NCI-H2227 treated with DMSO at 0.1 percent for 48 hours (cell line): Measurements from ENCODE around the gene TBL1X.
"Not testable (repeated sequence)": the region's sequence is repeated elsewhere in the genome, so short reads cannot be mapped to it uniquely, and the experiment has no call there.

Source experiments
- DNase-seq: peaks from one replicate; lab custom pipeline; 2025; lab: John Stamatoyannopoulos, UW

TBL1X gene

DNA sequence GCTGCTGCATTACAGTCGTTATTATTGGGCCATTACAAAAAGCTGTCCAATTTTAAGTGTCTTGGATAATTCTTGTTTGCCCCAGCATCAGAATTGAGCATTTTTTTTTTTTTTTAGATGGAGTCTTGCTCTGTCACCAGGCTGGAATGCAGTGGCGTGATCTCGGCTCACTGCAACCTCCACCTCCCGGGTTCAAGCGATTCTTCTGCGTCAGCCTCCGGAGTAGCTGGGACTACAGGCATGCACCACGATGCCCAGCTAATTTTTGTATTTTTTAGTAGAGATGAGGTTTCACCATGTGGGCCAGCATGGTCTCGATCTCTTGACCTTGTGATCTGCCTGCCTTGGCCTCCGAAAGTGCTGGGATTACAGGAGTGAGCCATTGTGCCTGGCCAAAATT, 71.3 kb downstream of the TBL1X start:
- not testable (repeated sequence) for DNase-seq

- no peak for DNase-seq
These were observed 72.9 kb downstream of the TBL1X start for GRCh38 chrX:9537781-9538180.

DNA sequence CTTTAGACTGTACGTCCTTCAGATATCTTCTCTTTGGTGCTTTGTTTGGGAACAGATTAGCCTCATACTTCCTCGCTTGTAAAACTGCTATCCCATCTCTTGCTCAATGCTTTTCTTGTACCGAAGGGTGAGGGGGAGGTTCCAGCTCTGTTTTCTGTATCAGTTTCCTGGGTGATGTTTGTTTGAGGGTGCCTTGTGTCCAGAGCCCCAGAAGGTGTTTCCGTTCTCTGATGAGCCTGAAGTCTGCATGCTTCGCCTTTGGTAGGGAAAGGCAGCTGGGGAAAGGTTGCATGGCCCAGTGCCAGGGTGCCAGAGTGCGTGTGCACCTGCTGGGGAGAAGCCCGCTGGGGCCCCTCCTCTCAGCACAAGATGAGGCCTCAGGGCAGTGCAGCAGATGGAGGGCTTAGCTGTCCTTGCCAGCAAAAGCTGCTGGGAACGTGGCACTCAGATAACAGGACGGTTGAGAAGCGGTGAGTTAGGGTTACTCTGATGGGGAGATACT, 73.7 kb downstream of the TBL1X start:
- DNase-seq, result no peak

GRCh38 chrX:9539605-9540387, 74.9 kb downstream of the TBL1X start:
- DNase-seq, result no peak

DNA sequence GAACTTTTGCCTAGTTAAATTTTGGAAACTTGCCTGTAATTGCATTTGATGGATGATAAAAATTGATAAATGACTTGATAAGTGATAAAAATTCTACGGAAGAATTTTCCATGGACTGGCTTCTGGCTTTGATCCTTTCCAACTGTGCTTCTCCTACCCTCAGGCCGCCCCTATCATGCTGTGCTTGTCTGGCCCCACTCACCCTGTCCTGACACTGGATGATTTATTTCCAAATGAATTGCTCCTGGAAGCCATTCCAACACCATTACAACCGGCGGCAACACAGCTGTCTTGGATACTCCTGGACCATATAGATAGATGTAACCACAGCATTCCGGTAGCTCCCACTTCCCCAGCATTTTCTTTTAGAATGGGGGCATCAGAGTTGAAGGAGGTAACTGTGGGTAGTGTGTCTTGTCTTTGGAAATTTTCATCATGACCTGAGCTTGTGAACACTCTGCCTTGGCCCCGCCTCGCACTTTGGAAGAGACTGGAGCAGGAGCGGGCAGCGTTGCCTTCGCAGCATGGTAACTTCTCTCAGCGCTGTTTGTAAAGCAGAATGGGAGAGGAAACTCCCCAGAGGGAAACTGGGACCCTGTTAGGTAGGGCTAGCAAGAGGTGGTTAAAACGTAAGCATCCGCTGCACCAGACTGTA, 77.4 kb downstream of the TBL1X start:
- DNase-seq, result no peak

DNA sequence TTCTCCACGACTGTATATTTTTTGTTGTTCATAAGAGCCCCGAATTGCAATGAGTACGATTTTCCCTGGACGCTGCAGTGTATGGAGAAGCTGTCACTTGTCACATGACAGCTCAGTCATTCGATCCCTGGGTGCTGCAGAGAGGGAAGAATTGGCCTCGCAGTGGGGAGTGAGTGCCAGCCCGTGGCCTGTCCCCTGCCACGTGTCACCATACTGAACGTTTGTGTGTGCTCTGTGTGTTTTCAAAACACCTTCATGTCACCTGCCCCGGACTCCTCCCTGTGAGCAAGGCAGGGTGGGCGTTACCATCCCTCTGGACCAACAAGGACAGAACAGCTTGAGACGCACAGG, 77.9 kb downstream of the TBL1X start:
- no peak for DNase-seq

- DNase-seq, result no peak
These were observed 90.5 kb downstream of the TBL1X start for GRCh38 chrX:9555354-9555753.

DNA sequence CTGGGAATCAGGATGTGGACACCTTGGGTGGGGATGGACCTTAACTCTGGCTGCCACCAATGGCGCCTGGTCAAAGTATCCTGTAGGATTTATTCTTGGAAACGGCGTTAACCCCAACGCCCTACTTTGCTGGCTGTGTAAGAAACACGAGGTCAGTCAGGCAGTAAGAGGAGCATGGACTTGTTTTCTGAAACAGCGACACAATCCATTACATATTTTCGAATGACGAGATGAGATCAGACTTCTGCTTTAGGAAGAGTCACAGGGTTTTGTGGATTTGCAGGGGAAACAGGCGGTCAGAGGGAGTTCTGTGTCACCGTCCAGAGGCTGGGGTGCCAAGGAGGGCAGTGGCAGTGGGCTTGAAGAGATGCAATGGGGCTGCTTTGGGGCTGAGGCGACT, 92.2 kb downstream of the TBL1X start:
- no peak for DNase-seq

DNA sequence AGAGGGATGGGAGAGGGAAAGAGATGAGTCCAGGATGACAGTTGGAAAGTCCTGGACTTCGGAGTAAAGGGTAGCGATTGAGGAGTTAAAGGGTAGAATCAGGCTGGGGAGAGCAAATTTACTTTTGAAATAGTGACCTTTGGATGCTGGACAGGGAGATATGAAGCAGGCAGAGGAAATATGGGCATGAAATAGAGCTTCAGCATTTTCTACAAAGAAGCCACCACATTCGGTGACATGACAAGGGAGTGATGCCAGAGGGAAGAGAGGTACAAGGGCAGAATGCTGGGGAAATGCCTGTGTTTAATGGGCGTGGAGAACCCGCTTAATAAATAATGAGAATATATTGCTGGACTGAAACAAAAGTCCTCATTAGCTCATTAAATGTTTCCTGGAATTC, 92.7 kb downstream of the TBL1X start:
- DNase-seq, result no peak

- no peak for DNase-seq
These were observed 93.8 kb downstream of the TBL1X start for GRCh38 chrX:9558615-9559014.

DNA sequence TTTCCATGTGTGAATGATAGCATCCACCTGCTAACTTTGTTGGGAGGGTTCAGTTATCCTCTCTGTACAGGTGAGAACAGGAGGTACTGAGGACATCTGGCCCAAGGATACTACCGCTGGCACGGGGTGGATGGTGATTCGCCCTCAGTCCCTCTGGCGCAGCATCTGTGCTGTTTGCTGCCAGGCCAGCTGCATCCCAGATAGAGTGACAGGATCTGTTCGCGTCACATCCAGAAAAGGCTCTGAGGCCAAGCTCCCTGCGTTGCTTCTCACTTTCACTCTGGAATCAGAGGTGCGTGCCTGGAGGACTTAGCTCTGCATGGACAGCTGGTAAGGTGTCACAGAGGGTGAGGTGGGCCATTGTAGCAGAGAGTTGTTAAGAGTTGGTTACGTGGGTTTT, 95.4 kb downstream of the TBL1X start:
- DNase-seq, result no peak

- DNase-seq, result no peak
These were observed 96.3 kb downstream of the TBL1X start for GRCh38 chrX:9561199-9561598.

DNA sequence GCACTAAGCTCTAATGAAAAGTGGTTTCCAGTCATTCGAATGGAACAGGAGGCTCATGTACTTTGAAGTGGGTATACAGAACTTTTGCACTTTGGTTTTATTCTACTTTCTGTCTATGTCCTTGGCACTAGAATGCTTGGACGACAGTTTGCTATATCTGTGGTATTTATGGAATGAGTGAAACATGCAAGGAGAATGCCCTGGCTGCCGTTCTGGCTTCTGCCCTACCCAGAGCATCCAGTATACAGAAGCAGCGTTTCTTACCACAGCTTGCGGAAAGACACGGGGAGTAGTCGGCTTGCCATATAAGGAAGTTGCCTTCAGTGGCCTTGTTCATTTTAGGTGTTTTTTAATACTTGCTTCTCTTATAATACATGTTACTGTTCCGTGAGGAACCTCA, 98.0 kb downstream of the TBL1X start:
- DNase-seq, result no peak

DNA sequence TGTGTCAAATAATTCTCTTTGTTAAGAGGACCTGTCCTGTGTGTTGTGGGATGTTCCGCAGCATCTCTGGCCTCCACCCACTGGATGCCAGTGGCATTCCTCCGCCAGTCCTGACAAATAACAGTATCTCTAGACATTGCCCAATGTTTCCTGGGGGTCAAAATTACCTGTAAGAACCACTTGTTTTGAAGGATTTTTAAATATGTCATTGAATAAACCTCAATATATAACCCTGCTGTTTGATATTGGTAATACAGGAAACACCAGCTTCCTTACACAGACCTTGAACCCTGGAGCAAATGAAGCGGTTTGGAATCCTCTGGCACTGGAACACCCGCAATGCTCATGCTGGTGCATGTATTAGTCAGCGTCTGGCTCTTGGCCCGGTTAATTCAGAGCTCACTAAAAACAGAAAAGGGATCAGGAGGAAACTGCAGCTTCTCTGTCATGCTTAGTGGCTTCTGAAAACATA, 101.3 kb downstream of the TBL1X start:
- DNase-seq, result no peak

- DNase-seq, result no peak
These were observed 105.0 kb downstream of the TBL1X start for GRCh38 chrX:9569876-9570301.

GRCh38 chrX:9573282-9574106, 108.6 kb downstream of the TBL1X start:
- DNase-seq, result no peak

DNA sequence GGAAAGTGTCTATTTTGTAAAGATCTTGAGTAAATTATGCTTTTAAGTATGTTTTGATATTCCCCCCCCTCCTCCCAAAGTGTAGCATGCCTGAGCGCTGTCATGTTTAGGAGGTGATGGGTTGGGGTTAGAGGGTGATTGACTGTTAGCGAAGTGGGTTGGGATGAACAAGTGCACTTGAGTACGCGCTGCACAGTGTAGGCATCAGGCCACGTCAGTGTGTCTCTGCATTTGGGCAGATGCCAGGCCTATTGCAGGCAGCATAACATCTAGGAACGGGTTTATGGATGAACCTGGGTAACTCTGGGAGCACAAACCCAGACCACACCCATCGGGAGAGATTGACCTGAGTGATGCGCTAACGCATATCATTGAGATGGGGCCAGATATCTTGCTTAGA, 111.2 kb downstream of the TBL1X start:
- DNase-seq, result no peak

DNA sequence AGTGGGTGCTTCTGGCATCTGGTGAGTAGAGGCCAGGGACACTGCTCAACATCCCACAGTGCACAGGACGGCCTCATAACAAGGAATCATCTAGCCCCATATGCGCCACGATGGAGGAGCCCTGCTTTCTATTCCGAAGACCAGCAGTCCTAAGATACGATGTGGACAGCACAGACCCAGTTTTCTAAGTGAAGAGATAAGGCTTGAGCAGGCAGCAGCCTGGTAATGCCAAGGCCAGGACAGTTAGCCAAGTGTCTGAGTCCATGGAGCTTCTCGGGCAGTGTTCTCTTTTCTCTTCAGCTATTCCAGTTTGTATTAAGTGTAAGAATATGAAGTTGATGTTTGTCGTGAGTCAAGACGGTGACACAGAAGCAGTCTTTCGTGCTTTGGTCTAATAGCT, 112.7 kb downstream of the TBL1X start:
- DNase-seq, result no peak

DNA sequence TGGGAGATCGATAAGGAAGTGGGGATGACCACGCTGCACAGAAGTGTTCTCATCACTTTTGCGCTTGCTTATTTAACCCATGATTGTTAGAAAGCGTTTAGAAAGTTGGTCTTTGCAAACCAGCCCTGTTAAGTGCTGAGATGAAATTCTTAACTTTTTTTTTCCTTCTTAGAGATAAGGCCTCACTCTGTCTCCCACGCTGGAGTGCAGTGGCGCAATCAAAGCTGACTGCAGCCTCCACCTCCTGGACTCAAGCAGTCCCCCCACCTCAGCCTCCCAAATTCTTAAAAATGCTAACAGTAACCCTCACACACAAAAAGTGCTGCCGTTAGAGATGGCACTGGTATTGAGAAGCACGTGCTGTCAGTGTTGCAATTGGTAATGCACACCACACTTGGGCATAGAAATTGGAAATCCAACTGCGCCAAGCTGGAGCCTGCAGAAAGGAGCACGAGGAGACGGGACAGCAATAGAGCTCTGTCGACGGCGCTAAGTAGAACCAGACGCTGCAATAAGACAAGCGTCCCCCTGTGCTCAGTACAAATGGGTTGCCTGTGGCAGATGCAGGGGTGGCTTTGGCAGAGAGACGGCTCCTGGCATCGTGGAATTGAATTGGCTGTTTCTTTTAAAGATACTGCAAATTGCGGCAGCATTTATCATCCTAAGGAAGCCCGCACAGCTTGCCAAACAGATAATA, 113.4 kb downstream of the TBL1X start:
- no peak for DNase-seq

DNA sequence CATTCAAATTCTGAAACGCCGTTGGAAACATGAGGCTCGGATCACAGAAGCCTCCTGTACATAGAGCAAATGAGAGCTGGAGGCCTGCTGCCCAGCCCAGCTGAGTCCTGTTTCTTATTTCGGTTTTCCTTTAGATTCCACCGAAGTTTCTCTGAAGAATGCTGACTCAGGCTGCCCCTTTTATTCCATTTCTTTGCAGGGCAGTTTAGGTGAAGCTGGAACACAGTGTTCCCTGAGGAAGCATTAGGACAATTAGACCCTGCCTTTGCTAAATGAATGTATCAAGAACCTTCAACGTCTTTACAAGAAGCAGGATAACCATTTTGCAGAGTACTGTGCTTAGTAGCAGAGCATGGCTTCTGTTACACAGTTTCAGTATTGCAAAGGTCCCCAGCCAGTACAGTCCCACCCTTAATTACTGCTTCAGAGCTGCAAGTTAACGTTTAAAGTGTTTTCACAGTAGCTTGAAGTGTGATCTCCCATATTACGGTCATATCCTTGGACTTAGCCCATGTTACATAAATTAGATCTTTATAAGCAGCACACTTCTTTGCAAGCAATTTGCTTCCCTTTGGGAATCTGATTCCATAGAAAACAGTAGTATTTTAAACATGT, 117.0 kb downstream of the TBL1X start:
- DNase-seq, result no peak

GRCh38 chrX:9582956-9583355, 118.1 kb downstream of the TBL1X start:
- no peak for DNase-seq

- peak; percentile 60 for DNase-seq
These were observed 122.1 kb downstream of the TBL1X start for GRCh38 chrX:9586992-9587392.
